Astrocyte (in vitro differentiated cells and primary cell): Measurements from ENCODE around the gene CHRNE. TPM values are rescaled to one million over a fixed set of nuclear protein-coding genes. Genes with fewer than 3 reads are reported as not detected.
A peak's percentile ranks its signal among the peaks of the same experiment; 100 is the strongest.

Source experiments
- DNase-seq: peaks from one replicate; pipeline ENCODE4 v3.0.0-alpha.2; 2010; ENCODE audit warnings: low read depth
- FAIRE-seq: peaks from 2 replicates; lab custom pipeline; 2011; peaks lifted over from hg19 to GRCh38; lab: Jason Lieb, UNC
- H2AFZ ChIP-seq: 2 replicates; pipeline ENCODE4 v1.6.0; 2012; ENCODE audit warnings: low read depth, low read length, inconsistent platforms
- H3K27ac ChIP-seq: 2 replicates; pipeline ENCODE4 v1.5.1; 2011; ENCODE audit warnings: low read depth, low read length, inconsistent platforms
- H3K27me3 ChIP-seq: 2 replicates; pipeline ENCODE4 v1.6.0; 2011; ENCODE audit warnings: low read length, inconsistent platforms; ENCODE audit not compliant: insufficient read depth
- H3K36me3 ChIP-seq: 2 replicates; pipeline ENCODE4 v1.5.1; 2011; ENCODE audit warnings: low read length, inconsistent platforms; ENCODE audit not compliant: insufficient read depth
- H3K4me1 ChIP-seq: 2 replicates; pipeline ENCODE4 v1.5.1; 2011; ENCODE audit warnings: low read length, inconsistent platforms; ENCODE audit not compliant: insufficient read depth
- H3K4me2 ChIP-seq: 2 replicates; pipeline ENCODE4 v1.6.0; 2012; ENCODE audit warnings: low read length, inconsistent platforms
- H3K4me3 ChIP-seq: 2 replicates; pipeline ENCODE4 v1.5.1; 2011; ENCODE audit warnings: low read depth, mild to moderate bottlenecking, low read length, inconsistent platforms; ENCODE audit not compliant: insufficient read depth
- H3K79me2 ChIP-seq: 2 replicates; pipeline ENCODE4 v1.6.0; 2012; ENCODE audit warnings: mild to moderate bottlenecking, low read length, inconsistent platforms; ENCODE audit not compliant: insufficient read depth
- H3K9ac ChIP-seq: 2 replicates; pipeline ENCODE4 v1.6.0; 2012; ENCODE audit warnings: mild to moderate bottlenecking, low read length, inconsistent platforms
- H3K9me3 ChIP-seq: 2 replicates; pipeline ENCODE4 v1.5.1; 2012; ENCODE audit warnings: low read depth, mild to moderate bottlenecking, low read length, inconsistent platforms; ENCODE audit not compliant: insufficient read depth
- H4K20me1 ChIP-seq: 2 replicates; pipeline ENCODE4 v1.6.0; 2012; ENCODE audit warnings: low read length, inconsistent platforms; ENCODE audit not compliant: insufficient read depth
- H3K27ac Mint-ChIP-seq: one replicate; pipeline ENCODE4 v1.8.0; 2021; ENCODE audit warnings: mild to moderate bottlenecking, mixed read lengths; ENCODE audit not compliant: unreplicated experiment
- H3K27me3 Mint-ChIP-seq: one replicate; pipeline ENCODE4 v1.8.0; 2021; ENCODE audit warnings: low read depth, mixed read lengths; ENCODE audit not compliant: unreplicated experiment
- H3K36me3 Mint-ChIP-seq: one replicate; pipeline ENCODE4 v1.8.0; 2021; ENCODE audit warnings: low read depth, mixed read lengths; ENCODE audit not compliant: unreplicated experiment
- H3K4me1 Mint-ChIP-seq: one replicate; pipeline ENCODE4 v1.8.0; 2021; ENCODE audit warnings: low read depth, mixed read lengths; ENCODE audit not compliant: unreplicated experiment
- H3K4me3 Mint-ChIP-seq: one replicate; pipeline ENCODE4 v1.8.0; 2021; ENCODE audit warnings: mild to moderate bottlenecking, moderate library complexity, mixed read lengths; ENCODE audit not compliant: unreplicated experiment
- H3K9me3 Mint-ChIP-seq: one replicate; pipeline ENCODE4 v1.8.0; 2021; ENCODE audit warnings: mild to moderate bottlenecking, mixed read lengths; ENCODE audit not compliant: unreplicated experiment
- CTCF ChIP-seq: IDR thresholded peaks from 2 replicates; pipeline ENCODE4 v1.5.1; 2011; ENCODE audit warnings: low read depth, mild to moderate bottlenecking, inconsistent platforms, low read length, moderate library complexity; ENCODE audit not compliant: insufficient read depth
- EZH2 ChIP-seq: IDR thresholded peaks from 2 replicates; pipeline ENCODE4 v1.6.1; 2012; ENCODE audit warnings: mild to moderate bottlenecking, low read length, inconsistent platforms; ENCODE audit not compliant: insufficient read depth
- total RNA-seq: library from RNA; stranded (reverse); gene quantifications from 2 replicates; pipeline ENCODE4 v1.2.1, GENCODE V29; 2021

The CHRNE gene
- total RNA-seq, 1 donor from 2014 or later = 0.20 TPM

GRCh38 chr17:4935650-4936049, 32.8 kb upstream of the CHRNE start:
- H3K27me3 Mint-ChIP-seq = no peaks in the 10 kb centered on the region
- H3K9me3 Mint-ChIP-seq = peaks cover 2% of the 10 kb centered on the region
- Histone ChIP-seq H3K9me3 (no peaks in the 10 kb centered on the region), H2AFZ (no peak overlapping the region), H3K9ac (no peak overlapping the region), H3K4me3 (no peak overlapping the region), H3K36me3 (no peaks in the 10 kb centered on the region), H3K4me1 (peaks cover 19% of the 10 kb centered on the region), H3K27me3 (no peaks in the 10 kb centered on the region), H4K20me1 (peaks cover 12% of the 10 kb centered on the region), H3K79me2 (peaks cover 23% of the 10 kb centered on the region), H3K4me2 (no peak overlapping the region), H3K27ac (no peak overlapping the region)
- DNase-seq (no peak), FAIRE-seq (no peak)
- H3K27ac Mint-ChIP-seq = no peak overlapping the region
- peaks cover 24% of the 10 kb centered on the region for H3K36me3 Mint-ChIP-seq
- no peak overlapping the region for H3K4me3 Mint-ChIP-seq
- peaks cover 17% of the 10 kb centered on the region for H3K4me1 Mint-ChIP-seq
- TF ChIP-seq EZH2 (no peak), CTCF (no peak)

GRCh38 chr17:4934173-4934979, 31.5 kb upstream of the CHRNE start:
- H3K27ac ChIP-seq = no peak overlapping the region
- Mint-ChIP-seq H3K4me3 (peak overlapping the region; percentile 69), H3K9me3 (no peaks in the 10 kb centered on the region), H3K4me1 (peaks cover 17% of the 10 kb centered on the region), H3K36me3 (peaks cover 27% of the 10 kb centered on the region), H3K27ac (peak overlapping the region; percentile 5), H3K27me3 (no peaks in the 10 kb centered on the region)
- DNase-seq = peak; percentile 35
- peaks cover 19% of the 10 kb centered on the region for H3K4me1 ChIP-seq
- FAIRE-seq = no peak
- TF ChIP-seq EZH2 (no peak), CTCF (peak; percentile 28)
- H3K9ac ChIP-seq = peak overlapping the region; percentile 16
- H3K9me3 ChIP-seq = no peaks in the 10 kb centered on the region
- H3K27me3 ChIP-seq = no peaks in the 10 kb centered on the region
- H3K4me3 ChIP-seq = no peak overlapping the region
- H3K36me3 ChIP-seq = no peaks in the 10 kb centered on the region
- H4K20me1 ChIP-seq = peaks cover 12% of the 10 kb centered on the region
- peak overlapping the region; percentile 29 for H3K4me2 ChIP-seq
- no peak overlapping the region for H2AFZ ChIP-seq
- H3K79me2 ChIP-seq = peaks cover 18% of the 10 kb centered on the region

- TF ChIP-seq CTCF = no peak
- no peak for TF ChIP-seq EZH2
- Mint-ChIP-seq H3K4me1 (peaks cover 15% of the 10 kb centered on the region), H3K27me3 (no peaks in the 10 kb centered on the region), H3K9me3 (no peaks in the 10 kb centered on the region), H3K36me3 (peaks cover 24% of the 10 kb centered on the region), H3K4me3 (peak overlapping the region; percentile 69), H3K27ac (no peak overlapping the region)
- Histone ChIP-seq H4K20me1 (peaks cover 6% of the 10 kb centered on the region), H3K9ac (peak overlapping the region; percentile 16), H3K4me1 (peaks cover 12% of the 10 kb centered on the region), H3K4me3 (no peak overlapping the region), H3K27me3 (no peaks in the 10 kb centered on the region), H3K36me3 (no peaks in the 10 kb centered on the region), H2AFZ (no peak overlapping the region), H3K4me2 (peak overlapping the region; percentile 29), H3K79me2 (peaks cover 11% of the 10 kb centered on the region), H3K9me3 (no peaks in the 10 kb centered on the region), H3K27ac (no peak overlapping the region)
- DNase-seq = no peak
- FAIRE-seq = no peak
Measured at GRCh38 chr17:4933646-4934045, 30.7 kb upstream of the CHRNE start.
